Ramos (cell line): Measurements from ENCODE around the gene SLC9A3.

ENCODE experiments used
- in situ Hi-C: fragments of 300-500 bp; cut with MboI; formaldehyde crosslinking; loops from one replicate; pipeline ENCODE4 v1.14.3; 2022; ENCODE audit warnings: low sequenced_read_pairs; ENCODE audit not compliant: unreplicated experiment

The SLC9A3 gene

DNA sequence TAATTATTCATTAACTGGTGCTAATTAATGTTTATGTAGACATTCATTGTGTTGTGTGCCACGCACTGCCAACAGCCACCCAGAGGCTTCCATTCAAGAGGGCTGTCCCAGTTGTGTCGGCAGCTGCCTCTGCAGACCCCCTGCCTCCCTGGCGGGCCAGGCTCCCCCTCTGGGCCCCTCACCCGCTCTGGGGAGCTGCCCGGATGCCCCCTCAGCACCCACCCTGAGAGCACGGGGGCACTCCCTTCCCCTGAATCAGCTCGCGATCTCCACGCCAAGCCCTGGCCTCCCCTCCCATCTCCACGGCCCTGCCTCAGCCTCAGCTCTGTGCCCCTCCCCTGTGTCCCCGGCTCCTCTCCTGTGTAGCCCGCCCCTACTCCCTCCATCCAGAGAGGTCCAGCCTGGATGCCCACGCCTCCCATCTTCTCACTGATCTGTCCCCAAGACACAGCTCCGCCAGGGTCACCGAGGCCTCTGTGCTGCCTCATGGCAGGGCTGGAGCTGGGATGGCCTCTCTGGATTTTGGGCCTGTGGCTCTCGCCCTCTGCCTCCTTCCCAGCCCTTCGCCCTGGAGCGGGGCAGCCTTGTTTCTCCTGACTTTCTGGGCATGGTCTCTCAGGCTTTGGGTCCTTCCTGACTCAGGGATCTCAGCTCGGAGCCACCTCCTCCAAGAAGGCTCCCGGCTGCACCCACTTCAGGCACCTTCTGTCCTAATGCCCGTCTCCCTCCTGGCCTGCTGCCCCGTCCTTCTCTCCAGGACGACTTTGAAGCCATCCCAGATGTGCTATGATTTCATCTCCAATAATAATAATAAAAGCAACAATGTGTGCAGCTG is 16.0 kb upstream of the SLC9A3 start:
- in situ Hi-C loops, result no loop called here

DNA sequence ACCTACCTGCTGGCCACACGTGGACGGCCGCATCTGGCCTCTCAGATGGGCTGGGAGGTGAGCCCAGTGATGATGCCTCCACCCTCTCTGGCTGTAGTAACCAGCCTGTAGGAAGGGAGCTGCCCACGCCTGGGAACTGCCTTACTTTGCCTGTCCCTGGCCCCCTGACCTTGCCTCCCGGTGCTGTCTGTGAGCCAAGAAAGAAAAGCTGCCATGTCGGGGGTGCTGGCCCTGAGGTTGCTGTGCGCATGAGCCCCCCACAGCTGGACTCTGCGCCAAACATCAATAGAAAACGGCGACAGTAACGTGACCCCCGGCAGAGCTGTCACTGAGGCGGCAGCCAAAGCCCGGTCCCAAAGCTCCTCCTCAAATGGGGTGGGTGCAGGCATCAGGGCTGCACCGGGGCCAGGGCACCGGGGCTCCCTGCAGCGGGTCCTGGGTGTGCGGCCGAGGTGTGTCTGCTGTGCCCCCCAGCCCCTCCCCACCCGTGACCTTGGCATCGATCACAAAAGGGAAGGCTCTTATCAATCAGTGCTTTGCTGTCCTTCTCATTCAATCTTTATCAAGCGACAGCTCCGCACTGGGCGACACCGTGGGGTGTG is 15.3 kb upstream of the SLC9A3 start:
- in situ Hi-C loops, result no loop called here

DNA sequence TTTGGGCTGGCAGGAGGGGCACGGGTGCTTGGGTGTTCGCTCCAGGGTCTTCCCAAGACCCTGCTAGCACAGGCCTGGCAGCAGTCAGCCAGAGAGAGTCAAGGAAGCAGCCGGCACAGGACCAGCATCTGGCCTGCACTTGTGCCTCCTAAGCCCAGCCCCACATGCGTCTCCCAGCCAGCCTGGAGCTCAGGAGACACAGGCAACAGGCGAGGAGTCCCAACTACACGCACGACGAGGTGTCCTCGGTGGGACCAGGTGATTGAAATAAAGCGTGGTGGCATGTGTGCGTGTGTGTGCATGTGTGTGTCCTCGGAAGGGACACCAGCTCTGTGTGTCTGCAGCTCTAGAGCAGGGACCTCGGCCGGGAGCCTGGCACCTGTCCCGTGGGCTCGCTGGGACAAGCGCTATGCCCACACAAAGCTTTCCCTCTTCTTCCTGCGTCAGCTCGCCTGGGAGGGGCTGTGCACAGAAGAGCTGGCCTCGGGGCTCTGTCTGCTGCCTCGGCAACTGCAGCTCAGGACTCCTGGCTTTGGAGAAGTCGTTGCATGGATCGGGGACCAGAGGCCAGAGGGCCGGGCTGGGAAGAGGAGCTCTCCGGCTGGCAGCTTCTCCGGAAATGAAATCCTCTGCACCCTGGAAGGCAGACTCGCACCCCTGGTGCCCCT is 14.7 kb upstream of the SLC9A3 start:
- in situ Hi-C loops, result no loop called here

DNA sequence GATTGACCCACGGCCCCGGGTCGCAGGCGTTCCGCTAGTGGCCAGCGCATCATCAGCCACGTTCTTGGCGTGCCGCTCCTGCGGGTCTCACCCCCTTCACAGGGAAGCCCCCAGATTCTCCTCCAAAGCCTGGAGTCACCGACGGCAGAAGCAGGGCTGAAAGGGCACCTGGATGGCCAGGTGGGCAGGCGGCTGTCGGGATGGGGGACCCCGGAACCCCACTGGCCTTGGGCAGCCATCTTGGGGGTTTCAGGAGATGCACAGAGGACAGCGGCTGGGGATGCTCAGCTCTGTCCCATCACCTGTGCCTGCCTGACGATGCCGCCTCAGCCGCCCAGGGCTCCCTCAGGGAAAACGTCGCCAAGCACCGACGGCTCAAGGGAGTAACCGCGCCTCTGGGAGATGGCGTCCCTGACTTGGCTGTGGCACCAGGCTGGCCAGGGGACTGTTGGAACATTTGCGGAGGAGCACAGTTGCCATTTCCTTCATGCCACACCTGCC is 14.1 kb upstream of the SLC9A3 start:
- in situ Hi-C loops, result no loop called here

DNA sequence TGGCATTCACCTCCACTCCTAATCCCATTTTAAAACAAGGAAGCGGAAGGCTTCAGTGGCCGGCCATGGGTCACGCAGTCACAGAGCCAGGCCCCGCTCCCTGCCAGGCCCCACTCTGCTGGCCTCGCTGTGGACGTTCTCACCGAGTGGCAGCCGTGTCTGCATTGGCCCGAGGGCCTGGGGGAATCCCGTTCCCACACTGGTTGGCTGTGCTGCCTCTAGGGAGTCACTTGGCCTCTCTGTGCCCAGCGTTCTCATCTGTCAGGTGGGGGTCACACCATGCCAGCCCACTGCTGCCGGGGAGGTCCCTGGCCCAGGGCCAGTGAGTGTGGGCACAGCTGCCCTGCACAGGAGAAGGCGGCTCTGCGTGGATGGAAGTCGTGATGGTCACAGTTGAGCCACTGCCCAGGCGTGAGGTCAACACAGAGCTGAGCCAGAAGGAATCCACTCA is 13.4 kb upstream of the SLC9A3 start:
- in situ Hi-C loops, result no loop called here

DNA sequence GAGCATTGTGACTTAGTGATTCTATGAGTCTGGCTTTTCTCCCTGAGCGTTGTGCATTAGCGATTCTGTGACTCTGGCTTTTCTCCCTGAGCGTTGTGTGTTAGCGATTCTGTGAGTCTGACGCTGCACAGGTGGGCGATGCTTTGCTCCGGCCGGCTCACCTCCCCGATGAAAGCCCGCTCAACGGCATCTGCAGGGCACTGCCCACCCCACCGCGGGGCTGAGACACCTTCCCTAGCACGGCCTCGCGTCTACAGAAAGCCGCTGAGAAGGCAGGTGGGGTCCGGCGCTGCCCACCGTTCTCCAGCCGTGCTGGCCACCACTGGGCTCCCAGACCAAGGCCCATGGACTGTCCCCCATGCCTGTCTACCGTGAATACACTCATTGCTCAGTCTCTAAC is 12.8 kb upstream of the SLC9A3 start:
- in situ Hi-C loops, result no loop called here

DNA sequence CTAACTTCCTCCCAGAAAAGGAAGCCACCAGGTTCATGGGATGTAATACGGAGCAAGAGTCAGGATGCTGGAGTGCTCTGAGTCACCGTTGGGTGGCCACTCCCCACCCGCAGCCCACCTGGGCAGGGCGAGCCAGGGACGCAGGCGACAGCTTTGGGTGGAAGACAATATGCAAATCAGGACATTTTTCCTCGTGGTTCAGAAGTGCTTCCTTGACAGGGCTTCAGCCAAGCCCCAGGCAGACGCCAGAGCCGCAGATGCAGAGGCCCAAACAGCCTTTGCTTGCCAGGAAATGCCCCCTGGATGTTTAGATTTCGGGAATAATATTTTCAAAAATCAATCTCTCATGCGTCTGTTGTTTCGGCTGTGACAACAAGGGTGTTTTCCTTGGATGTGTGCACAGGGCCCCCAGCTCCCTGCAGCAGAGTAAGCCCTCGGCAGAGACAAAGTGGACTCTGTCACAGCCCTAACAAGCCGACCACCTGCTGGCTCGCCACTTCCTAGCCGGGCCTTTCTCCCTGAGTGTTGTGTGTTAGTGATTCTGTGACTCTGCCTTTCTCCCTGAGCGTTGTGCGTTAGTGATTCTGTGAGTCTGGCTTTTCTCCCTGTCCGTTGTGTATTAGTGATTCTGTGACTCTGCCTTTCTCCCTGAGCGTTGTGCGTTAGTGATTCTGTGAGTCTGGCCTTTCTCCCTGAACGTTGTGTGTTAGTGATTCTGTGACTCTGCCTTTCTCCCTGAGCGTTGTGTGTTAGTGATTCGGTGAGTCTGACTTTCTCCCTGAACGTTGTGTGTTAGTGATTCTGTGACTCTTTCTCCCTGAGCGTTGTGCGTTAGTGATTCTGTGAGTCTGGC is 11.8 kb upstream of the SLC9A3 start:
- in situ Hi-C loops, result no loop called here

DNA sequence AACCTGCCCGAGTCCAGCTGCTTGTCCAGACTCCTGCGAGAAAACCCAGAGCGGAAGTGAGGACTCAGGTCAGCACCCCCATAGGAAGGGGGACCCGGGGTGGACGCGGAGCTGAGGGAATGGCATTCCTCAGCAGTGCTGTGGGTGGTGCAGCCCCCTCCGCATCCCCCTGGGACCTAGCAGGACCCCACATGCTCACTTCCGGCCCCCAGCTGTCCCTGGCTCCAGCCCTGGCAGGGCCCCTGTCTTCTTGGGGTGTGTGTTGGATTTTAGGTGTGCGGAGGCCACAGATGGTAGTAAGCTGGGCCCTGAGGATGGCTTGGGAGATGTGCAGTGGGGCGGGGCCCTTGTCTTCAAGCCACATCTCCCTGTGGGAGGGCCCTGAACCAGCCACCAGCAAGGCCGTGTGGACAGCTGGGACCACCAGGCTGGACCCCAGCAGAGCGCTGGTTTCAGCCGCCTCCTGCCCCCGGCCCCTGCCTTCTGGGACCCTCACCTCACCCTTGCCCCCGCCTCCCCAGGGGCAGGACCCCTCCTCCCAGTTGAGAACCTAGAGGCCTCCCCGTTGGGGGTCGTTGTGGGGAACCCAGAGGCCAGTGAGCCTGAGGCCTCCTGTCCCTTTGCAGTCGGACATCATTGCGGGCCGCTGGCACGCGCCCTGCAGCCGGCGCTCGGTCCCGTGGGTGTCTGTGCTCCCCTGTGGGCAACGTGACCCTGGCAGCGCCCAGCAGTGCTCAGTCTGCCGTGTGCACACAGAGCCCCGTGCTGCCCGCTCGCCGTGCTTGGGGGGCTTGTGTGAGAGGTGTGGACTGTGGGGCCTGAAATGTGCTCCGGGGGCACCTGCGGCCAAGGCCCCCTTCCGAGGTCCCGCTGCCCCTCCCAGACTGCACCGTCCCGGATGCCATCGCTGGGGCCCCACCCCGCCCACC is 10.8 kb upstream of the SLC9A3 start:
- in situ Hi-C loops, result no loop called here

DNA sequence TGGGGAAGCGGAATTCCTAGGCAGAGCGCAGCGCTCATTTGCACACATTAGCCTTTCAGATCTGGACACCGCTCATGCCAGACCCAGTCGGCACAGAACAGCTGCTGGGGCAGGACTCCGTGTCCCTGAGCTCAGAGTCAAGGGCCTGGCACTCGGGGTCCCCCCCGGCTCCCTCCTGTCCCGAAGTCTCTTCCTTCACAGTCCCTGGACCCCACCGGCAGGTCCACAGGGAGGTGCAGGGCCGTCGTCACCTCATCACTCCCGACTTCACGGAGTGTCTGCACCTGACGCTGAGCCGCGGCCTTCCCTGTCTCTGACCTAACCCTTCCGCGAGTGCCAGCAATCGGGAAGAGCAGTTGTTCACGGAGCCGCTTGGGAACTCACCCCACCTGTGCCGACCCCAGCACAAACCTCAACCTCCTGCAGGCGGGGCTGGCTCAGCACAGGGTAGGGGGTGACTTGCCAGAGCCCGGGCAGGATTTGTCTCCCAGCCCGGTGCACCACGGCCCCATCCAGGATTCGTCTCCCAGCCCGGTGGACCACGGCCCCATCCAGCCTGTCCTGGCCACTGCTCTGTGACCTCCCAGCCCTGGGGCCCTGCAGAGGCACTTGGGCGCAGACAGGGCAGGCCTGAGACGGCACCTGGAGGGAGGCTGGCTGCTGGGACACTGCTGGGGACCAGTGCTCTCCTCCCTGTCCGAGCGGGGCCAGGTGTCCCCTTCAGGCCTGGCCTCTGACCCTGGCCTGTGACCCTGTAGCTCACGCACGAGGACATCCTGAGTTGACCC is 9.9 kb upstream of the SLC9A3 start:
- in situ Hi-C loops, result no loop called here

DNA sequence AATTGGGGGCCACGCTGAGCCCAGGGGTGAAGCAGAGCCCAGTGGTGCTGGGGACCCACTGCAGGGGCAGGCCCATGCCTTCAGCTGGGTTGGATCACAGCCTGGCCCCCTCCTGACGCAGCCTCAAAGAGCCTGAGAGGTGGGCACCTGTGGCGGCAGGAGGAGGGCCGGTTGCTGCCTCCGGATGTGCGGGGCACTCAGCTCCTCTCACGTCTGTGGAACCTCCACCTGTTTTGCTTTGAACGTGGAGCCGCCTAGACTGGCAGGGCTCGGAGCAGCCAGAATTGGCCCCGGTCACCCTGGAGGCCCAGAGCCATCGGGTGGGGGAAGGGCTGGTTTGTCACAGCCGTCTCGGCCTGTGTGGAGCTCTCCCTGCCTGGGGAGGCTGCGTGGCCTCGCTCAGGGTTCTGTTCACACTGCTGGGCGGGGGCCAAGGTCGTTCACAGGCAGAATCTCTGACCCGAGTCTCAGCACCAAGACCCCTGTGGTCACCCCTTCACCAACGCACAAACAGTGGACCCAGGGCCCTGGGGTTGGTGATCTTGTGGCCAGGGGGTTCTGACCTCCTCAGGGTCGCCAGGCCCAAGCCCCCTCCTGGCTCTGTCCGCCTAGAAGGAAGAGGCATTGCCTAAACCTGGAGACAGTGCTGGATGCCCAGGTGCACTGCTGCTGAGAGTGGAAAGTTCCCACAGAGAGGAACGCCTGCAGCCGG is 9.2 kb upstream of the SLC9A3 start:
- in situ Hi-C loops, result no loop called here

DNA sequence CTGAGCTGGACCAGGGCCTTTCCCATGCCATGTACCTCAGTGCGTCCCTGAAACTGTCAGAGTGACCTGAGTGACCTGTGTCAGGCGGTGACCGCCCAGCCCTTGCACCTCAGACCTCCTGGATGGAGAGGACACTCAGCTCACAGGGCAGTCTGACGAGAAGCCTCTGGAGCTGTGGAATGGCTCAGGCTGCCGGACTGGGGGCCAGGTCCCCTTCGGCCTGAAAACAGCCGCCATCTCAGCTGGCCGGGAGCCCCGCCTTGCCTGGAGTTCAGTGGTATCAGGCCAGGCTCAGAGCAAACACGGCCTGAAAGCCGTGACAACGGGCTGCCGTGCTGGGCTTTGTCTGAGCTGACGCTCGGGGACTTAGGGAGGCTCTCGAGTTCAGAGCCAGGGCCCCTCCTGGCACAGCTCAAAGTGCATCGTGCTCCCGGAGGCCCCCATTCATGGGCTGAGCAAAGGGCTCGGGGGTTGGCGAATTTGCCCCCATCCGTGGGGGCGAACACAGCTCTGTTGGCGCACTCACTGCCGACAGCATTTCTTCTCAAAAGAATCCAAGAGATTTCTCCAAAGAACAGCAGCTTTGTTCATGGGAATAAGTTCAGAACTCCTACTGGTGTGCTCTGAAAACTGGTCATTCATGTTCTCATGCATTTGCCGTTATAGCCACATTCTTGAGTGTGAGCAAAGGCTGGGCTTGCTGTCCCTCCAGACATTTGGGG is 8.4 kb upstream of the SLC9A3 start:
- in situ Hi-C loops, result no loop called here

DNA sequence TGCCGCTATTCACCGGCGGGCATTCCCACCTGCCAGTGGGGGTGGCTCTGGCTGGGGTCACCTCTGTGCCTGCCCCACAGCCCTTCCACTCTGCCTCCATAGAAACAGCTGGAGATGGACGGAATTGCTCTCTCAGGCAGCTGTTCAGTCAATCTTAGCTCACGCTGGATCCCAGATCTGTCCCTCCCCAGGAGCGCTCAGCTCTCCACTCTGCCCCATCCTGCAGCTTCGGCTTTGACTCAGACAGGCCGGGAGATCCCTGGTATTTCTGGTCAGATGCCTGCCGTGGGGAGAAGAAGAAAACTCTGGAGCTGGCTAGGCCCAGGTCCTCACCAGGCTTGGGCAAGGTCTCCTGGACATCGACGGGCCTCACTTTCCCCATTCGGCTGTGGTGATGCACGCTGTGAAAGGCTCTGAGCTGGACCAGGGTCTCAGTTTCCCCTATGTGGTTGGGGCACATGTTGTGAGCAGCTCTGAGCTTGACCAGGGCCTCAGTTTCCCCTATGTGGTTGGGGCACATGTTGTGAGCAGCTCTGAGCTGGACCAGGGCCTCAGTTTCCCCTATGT is 7.6 kb upstream of the SLC9A3 start:
- in situ Hi-C loops, result no loop called here

DNA sequence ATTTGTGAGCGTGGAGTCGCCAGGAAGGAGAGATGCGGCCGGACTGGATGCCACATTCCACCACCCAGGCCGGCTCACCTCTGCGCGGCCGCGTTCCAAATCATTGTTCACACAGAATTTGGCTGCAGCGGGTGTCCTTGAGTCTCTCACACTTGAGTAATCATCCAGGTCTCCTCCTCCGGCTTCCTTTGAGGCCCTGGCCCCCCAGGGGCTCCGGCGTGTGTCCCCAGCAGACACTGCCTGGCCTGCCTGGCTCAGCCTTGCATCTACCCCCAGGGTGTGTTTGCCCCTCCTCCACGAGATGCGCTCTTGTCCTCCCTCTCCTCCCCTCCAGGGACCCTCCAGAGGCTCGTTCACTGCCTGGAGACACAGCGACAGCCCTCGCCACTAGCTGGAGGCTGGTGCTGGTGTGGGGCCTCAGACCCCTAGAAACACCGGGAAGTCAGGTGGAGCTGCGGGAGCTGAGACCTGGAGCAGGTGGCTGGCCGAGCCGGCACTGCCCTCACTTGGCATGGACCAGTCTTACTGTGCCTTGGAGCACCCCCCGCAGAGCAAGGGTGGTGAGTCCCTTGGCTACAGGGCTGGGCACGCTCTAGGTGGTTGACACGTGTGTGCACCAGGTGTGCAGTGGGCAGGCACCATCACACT is 7.0 kb upstream of the SLC9A3 start:
- in situ Hi-C loops, result no loop called here

DNA sequence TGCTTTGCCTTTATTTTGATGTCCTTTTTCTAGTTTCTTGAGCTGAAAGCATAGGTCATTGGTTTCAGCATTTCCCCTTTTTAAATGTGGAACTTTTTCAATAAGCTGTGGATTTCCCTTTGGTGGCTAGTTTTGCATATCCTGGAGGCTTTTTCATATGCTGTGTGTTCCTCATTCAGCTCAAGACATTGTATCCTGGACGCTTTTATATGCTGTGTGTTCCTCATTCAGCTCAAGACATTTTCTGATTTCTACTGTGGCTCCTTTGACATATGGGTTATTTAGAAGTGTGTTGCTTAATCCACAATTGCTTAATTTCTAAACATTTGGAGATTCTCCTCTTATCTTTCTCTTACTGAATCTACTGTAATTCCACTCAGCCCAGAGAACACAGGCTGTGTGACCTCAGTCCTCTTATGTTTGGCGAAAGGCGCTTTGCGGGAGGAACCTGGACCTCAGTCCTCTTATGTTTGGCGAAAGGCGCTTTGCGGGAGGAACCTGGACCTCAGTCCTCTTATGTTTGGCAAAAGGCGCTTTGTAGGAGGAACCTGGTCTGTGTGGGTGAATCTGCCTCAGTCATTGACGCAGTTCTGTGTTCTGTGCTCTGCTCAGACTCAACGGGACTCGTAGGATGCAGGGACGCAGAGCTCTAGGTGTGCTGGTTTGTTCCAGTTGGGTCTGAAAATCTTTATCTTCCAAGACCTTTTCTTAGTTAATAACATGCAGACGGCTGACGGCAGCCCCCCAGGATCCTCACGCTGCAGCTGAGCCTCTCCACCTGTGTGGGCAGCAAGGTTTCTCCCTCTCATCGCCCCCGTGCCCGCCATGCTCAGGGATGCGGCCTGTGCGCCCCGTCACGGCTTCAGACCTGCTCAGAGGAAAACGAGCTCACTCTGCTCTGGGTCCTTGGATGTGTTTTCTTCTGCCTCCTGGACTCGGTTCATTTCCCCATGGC is 6.0 kb upstream of the SLC9A3 start:
- in situ Hi-C loops, result no loop called here
